IPS-NIHi7 (cell line): ENCODE measurements around the gene C7orf57.
"Not testable (repeated sequence)": the region's sequence is repeated elsewhere in the genome, so short reads cannot be mapped to it uniquely, and the experiment has no call there.

Experiments used
- DNase-seq: peaks from one replicate; pipeline ENCODE4 v3.0.0; 2012; ENCODE audit warnings: mixed read lengths; ENCODE audit errors: extremely low spot score

C7orf57 gene

DNA sequence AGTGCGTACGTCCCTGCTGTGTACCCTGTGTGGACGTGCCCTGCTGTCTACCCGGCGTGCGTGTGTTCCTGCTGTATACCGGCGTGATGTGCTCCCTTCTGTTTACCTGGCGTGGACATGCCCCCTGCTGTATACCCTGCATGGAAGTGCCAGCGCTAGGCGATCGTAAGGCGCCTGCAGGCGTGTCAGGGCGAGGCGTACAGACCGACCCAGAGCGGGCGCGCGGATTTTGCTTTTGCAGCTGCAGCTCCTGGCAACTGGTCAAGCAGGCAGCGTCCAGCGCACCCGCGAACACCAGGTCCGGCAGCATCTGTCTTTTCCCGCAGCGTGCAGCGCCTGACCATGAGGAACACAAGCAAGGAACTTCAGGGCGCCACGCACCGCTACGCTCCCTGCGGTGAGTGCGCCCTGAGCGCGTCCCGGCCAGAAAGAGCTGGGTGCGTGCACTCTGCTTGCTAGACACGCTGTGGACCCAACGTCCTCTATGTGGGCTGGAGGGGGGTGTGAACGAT is 680 bp downstream of the C7orf57 start:
- DNase-seq = no peak

- DNase-seq = no peak
Observed at GRCh38 chr7:48038815-48039506, 3.6 kb downstream of the C7orf57 start.

DNA sequence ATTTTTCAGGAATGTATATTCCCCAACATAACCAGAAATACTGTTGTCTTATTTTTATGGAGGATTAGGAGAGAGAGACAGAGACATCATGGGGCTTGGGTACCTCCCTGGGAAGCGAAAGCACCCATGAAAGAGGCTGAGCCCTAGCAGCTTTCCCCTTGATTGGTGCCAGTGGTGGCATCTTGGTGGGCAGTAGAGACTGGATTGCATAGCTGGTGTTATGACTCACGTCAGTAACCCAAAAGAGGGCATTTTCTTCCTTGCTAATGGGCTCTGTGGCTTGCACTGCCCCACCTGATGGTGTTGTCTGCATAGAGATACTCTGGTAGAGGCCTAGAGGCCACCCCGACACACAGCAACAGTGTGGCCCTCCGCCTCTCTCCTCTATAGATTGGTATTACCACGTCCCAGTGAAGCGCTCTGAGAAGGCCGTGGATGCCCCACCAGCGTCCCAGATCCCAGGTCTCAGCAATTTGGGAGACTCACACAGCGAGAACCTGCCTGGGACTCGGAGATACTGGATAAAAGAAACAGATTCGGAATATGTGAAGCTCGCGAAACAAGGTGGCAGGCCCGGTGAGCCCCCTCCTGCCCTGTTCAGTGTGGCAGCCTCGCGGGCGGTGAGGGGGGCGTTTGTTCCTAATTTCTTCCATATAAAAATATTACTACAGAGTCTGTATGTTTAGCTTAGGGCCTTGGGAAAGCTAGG is 5.8 kb downstream of the C7orf57 start:
- DNase-seq = no peak

GRCh38 chr7:48041653-48041970 is 6.3 kb downstream of the C7orf57 start:
- no peak for DNase-seq

DNA sequence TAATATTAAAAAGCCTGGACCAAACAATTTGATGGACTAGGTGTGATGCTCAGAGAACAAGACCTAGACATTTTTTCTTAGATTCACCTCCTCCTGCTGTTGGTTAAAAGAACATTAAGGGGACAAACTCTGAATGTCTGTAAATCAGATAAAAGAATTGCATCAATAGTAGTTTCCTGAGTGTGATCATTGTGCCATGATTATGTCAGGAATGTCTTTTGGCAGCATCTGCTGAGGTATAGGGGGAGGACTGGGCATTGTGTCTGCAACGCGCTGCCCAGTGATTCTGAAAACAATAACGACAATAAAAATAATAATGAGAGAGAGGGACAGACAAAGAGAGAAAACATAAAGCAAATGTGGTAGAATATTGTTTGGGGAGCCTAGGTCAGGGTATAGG is 6.9 kb downstream of the C7orf57 start:
- DNase-seq = no peak

DNA sequence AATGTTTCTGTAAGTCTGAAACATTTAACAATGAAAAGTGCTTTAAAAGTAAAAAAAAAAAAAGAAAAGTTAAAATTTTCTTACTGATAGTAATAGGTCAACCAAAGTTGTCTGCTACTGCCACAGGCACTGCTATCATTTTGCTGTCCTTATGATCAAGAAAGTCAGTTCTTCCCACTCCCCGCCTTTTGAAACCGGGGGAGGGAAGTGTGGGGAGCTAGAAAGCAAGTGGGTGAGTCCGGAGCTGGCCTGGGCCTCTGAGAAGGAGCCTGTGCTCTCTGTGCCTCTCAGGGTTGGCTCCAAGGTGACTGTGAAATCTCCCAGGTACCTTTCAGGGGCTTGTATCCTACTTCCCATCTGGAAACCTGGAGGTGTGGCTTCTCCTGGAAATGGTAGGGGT is 7.3 kb downstream of the C7orf57 start:
- DNase-seq = no peak

- DNase-seq = no peak
Observed at GRCh38 chr7:48045195-48045765, 9.9 kb downstream of the C7orf57 start.

DNA sequence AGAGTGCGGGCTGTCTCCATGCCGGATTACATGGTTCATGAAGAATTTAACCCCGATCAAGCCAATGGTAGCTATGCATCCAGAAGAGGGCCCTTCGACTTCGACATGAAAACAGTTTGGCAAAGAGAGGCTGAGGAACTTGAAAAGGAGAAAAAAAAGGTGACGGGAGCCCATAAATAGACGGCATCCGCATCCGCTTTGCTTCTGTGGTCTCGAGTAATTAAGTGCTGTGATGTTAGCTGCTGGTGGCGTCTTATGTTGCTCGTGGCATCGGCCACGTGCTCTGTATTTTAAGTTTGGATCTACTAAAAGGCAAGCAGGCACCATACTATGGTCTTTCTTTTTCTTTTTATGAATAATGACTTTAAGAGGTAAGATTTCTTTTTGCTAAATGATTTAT is 11.1 kb downstream of the C7orf57 start:
- no peak for DNase-seq

DNA sequence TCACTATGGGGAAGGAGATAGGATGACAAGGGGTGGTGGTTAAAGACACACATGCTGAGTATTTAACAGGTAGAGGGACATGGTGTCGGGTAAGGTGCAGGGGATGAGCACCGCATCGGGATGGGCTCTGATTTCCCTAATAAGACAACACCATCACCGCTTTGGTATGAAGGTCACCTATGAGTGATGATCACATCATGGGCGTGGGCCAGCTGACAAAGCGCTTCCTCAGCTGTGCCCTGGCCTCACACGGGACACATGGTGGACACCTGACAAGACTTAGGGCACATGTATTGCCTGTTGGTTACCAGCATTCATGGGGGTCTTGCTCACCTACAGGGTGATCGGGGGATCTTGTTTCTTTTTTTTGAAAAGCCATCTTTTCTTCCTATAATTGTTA is 12.8 kb downstream of the C7orf57 start:
- DNase-seq = no peak

GRCh38 chr7:48049850-48050249 is 14.5 kb downstream of the C7orf57 start:
- DNase-seq = no peak

DNA sequence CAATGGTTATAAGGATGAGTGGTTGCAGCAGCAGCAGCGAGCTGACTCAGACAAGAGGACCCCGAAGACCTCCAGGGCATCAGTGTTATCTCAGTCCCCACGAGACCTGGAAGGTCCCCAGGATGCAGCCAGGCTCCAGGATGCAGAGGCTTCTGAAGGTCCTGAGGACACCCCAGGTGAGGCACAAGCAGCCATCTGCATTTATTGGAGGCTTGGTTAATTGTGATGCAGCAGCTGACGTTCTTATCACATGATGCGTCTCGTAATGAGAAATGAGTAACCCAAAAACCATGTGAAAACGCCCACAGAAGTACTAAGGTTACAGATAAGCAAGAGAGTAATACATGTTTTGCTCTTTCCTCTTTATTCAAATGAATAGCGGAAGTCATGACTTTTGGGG is 17.4 kb downstream of the C7orf57 start:
- DNase-seq = no peak

DNA sequence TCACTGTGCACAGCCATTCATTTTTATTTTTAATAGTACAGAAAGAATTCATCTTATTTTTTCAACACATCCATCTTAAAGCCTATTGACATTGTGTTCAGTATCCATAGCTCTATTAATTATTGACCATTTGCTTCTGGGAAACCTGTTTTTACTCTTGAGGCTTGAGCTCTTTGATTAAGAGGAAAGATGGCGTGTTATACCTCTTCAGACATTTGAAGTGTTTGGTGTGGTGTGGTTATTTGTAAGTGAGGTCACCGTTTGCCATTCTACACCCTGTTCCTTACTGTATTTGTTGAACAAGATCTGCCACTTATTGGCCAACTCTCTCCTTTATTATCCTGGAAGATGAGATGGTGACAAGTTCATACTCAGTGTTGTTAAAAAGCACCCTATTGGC is 18.4 kb downstream of the C7orf57 start:
- DNase-seq = no peak

GRCh38 chr7:48058990-48059389 is 23.6 kb downstream of the C7orf57 start:
- no peak for DNase-seq

GRCh38 chr7:48059706-48060105 is 24.4 kb downstream of the C7orf57 start:
- no peak for DNase-seq

DNA sequence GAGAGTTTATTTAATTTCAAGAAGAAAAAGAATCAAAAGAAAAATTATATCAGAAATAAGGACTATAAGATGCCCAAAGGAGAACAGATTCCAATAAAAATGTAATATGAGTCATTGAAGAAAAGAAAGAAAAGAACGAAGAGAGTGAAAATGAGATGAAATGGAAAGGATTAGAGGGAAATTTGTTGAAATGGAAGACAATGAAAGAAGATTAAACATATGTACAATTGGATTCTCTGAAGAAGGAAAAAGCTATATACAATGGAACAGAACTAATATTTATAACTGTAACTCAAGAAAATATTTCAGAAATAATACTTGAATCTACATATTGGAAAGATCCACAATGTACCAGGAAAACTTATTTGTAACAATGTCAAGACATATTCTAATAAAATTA is 28.6 kb downstream of the C7orf57 start:
- no peak for DNase-seq

DNA sequence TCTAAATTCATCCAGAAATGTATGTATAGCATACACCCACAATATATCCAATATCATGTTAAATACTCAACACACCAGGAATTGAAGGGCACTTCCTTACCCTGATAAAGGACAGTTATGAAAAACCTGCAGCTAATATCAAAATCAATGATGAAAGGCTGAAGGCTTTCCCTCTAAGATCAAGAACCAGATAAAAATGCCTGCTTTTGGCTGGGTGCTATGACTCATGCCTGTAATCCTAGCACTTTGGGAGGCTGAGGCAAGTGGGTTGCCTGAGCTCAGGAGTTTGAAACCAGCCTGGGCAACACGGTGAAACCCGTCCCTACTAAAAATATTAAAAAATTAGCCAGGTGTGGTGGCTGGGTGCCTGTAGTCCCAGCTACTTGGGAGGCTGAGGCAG is 32.1 kb downstream of the C7orf57 start:
- DNase-seq = no peak

DNA sequence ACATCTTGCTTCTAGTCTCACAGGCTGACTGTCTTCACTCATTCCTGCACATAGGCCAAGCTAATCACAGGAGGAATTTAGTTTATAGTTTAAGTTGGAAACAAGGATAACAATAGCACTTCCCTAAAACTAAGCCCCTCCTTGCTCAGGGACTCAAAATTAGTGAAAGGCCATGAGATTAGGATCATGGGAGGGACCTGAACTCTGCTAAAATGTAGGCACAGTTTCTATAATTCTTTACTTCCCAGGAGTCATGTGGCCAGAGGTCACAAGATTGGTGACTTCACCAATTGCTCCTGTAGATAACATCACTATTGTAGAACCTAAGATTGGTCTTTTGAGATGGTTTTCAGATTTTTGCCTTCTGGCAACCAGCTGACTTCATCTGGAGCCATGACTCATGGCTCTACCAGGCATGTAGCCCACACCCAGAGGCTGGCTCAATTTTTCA is 38.9 kb downstream of the C7orf57 start:
- no peak for DNase-seq

GRCh38 chr7:48077423-48077822 is 42.1 kb downstream of the C7orf57 start:
- DNase-seq = no peak

DNA sequence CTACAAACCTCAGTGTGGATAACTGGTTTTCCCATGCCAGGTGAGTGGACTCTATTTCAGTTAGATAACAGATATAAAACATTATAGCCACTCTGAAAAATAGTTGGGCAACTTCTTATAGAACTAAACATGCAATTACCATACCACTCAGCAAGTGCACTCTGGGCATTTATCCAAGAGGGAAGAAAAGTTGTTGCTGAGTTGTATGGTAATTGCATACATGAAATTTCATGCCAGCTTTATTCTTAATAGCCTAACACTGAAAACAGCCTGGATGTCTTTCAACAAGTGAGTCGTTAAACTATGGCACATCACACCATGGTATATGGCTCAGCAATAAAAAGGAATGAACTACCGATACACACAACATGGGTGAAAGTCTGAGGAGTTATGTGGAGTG is 43.1 kb downstream of the C7orf57 start:
- DNase-seq = no peak

DNA sequence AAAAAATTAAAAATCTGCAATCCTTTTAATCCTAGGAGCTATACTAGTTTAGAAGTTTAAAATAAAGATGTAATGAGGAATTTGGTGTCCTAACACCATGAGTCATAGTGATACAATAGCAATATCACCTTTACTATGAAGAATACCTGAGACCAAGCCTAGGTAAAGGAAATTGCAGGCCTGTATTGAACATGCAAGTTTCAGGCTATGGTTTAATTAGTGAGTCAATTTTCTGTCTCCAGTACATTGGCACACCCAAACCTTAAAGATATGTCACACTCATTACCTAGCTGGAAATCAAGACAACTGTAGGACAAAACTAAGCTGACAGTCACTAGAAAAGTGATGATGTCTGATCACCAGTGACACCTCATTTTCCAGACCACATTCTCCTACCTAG is 47.0 kb downstream of the C7orf57 start:
- not testable (repeated sequence) for DNase-seq

DNA sequence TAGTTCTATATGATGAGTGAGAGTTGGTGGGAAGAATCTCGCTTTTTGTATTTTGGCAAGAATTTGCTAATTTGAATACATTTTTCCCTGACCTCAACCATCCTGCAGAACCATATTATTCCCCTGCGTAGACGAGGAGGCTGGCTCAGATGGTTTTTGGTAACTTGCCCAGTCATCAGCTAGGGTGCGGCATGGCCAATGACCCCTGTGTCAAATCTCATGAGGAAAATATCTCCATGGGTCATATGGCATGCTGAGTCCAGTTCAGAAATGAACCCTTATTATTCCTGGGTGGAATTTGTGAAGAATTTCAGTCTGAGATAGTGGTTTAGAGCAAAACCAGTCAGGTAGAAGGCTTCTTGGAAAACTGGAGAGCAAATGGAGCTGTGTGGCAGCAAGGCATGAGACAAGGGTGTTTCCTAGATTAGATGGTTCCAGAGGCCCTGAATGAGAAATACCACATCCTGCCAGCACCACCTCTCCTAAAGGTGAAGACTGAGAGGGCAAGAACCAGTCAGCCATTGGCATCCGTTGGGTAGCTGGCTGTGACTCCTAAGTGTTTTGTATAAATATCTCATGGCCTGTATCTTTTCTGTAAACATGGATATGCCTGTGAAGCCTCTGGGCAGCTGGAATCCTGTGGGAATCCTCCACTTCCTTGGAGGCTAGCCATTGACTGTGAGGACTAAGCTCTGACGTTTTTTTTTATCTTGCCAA is 47.9 kb downstream of the C7orf57 start:
- DNase-seq = no peak

DNA sequence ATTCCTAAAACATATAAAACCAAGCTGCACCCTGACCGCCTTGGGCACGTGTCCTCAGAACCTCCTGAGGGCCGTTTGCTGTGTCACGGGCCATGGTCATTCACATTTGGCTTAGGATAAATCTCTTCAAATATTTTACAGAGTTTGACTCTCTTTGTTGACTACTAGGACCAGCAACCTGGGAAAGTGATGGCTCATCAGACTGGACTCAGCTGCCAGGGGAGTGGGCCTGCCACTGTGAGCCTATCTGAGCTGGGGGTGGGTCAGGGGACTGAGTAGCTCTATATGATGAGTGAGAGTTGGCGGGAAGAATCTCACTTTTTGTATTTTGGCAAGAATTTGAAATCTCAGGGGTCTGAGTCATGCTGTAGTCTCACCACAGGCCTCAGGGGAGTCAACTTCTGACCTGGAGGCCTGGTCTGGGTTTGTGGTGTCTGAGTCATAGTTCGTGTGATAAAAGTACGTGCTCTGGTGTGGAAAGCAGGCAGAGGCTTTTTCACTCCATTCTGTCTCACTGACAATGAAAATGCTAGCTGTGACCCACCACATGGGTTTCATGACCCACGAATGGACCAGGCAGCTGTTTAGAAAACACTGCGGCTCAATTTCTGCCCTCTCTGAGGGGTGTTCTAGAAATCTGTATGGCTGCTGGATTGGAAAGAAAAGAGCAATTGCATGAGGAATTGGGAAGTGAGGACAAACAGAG is 49.5 kb downstream of the C7orf57 start:
- peak; percentile 43 for DNase-seq
